ENCODE data around the gene CLDN7. TPM values are rescaled to one million over a fixed set of nuclear protein-coding genes. Genes with fewer than 3 reads are reported as not detected.
A peak's percentile ranks its signal among the peaks of the same experiment; 100 is the strongest.

Gene CLDN7
- total and polyA plus RNA-seq, 12 donors: 1.6 to 35.6 (median 6.8) TPM

DNA sequence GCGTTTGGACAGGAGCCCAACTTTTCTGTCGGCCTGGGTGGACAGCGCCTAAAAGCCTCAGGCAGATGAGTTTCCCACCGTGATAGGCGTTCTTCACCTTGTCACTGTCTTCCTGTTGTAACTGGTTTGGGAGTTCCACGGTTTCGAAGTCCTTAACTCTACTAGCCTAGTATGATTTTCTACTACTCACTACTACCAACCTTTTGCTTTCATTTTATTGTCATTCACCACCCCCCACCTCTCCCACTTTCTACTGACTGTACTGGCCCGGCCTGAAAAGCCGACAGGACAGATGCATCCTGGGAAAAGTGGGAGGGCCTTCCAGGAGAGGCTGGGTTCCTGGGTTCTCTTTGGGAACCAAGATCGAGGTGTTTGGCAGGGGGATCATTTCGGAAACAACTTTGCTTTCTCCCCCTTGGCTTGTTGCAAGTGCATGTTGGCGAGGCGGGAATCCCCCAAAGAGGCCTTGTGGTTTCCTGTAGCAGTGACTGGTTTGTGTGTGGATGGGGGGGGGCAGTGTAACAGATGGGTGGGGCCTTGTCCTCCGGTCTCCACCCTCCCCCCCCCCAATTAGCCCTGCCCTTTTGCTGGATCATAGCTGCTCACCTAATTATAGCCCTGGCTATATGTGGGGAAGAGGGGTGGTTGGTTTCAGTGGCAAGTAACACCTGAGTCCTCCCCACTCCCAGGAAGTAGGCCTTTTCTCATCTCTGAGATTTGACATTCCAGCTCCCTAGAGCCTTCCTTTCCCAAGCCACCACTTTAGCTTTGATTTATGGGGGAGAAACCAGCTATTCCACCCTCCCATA is 46.6 kb upstream of the CLDN7 start:
- WGBS, 4 donors: 0 to 1% (median 0%) methylated on average over 12 to 14 of the region's 14 CpGs

DNA sequence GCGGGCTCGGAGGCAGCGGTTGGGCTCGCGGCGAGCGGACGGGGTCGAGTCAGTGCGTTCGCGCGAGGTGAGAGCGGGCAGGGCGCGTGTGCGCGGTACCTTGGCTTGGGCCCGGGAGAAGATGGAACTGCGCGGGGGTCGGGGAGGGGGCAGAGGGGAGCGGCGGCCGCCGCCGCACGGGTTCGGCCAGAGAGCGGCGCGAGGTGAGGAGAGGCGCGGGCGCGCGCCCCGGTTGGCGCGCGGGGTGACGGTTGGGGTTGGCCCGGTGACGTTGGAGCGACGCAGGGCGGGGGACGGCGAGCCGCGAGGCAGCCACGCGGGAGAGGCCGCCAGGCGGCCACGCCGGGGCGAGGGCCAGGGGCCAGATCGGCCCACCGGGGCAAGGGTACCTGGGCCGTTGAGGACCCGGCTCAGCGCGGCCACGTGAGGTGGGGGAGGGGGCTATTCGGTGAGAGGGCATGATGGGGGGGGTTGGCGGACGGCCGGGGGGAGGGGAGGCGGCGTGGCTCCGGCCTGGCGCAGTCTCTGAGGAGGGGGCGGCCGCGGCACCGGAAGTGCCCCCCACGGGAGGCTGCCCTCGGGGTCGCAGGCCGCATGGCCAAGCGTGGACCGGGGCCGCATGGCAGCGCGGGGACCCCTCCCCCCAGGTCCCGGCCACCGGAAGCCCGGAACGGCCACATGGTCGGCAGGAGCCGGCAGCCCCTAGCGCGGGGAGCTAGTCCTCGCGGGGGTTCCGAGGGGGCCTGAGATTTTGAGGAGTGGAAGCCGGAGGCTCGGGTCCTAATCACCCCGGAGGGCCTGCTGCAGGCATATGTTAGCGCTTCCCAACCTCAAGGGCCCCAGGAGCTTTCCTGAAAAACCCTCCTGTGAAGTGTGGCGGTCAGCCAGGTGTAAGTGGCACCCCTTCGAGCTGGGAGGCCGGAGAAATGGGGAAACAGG is 45.7 kb upstream of the CLDN7 start:
- Histone ChIP-seq H3K4me3 (peak overlapping the region; percentile 78 to 98 (median 86)), H3K36me3 (replicated peaks in 1 of 2) (peaks cover 0 to 35% of the 10 kb centered on the region in 2 donors), H3K27ac (peak overlapping the region; percentile 97 to 100 (median 99)), H3K27me3 (no peaks in the 10 kb centered on the region), H3K9me3 (replicated peaks in 1 of 3) (no peaks in the 10 kb centered on the region), H3K4me1 (replicated peaks in 1 of 2) (peaks cover 9 to 39% of the 10 kb centered on the region in 2 donors)
- 0 to 1% (median 0%) methylated on average over 8 to 102 of the region's 104 CpGs for WGBS, 4 donors
- peak; percentile 56 to 76 (median 62) for DNase-seq
- no peak for TF ChIP-seq POLR2A (IDR thresholded peaks at IDR 0.05)
- TF ChIP-seq, protein P1, sequence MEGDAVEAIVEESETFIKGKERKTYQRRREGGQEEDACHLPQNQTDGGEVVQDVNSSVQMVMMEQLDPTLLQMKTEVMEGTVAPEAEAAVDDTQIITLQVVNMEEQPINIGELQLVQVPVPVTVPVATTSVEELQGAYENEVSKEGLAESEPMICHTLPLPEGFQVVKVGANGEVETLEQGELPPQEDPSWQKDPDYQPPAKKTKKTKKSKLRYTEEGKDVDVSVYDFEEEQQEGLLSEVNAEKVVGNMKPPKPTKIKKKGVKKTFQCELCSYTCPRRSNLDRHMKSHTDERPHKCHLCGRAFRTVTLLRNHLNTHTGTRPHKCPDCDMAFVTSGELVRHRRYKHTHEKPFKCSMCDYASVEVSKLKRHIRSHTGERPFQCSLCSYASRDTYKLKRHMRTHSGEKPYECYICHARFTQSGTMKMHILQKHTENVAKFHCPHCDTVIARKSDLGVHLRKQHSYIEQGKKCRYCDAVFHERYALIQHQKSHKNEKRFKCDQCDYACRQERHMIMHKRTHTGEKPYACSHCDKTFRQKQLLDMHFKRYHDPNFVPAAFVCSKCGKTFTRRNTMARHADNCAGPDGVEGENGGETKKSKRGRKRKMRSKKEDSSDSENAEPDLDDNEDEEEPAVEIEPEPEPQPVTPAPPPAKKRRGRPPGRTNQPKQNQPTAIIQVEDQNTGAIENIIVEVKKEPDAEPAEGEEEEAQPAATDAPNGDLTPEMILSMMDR (IDR thresholded peaks at IDR 0.05): peak in 2 of 6 experiments; percentile 16 to 36
- intact Hi-C loops (cut with DNase I): no loop called here

More for the DNA sequence above, 46.6 kb upstream of the CLDN7 start:
- intact Hi-C loops (cut with DNase I): no loop called here
- Histone ChIP-seq H3K36me3 (replicated peaks in 1 of 2) (peaks cover 0 to 44% of the 10 kb centered on the region in 2 donors), H3K9me3 (replicated peaks in 1 of 3) (no peaks in the 10 kb centered on the region), H3K4me1 (replicated peaks in 1 of 2) (peaks cover 16 to 47% of the 10 kb centered on the region in 2 donors), H3K4me3 (peak overlapping the region in 3 of 4 donors; percentile 83 to 98 (median 88)), H3K27me3 (no peaks in the 10 kb centered on the region), H3K27ac (peak overlapping the region; percentile 97 to 100 (median 99))
- peak; percentile 80 to 93 (median 90) for DNase-seq
- peak; percentile 11 to 77 for TF ChIP-seq POLR2A (IDR thresholded peaks at IDR 0.05)
- TF ChIP-seq, protein P1 (IDR thresholded peaks at IDR 0.05): no peak

DNA sequence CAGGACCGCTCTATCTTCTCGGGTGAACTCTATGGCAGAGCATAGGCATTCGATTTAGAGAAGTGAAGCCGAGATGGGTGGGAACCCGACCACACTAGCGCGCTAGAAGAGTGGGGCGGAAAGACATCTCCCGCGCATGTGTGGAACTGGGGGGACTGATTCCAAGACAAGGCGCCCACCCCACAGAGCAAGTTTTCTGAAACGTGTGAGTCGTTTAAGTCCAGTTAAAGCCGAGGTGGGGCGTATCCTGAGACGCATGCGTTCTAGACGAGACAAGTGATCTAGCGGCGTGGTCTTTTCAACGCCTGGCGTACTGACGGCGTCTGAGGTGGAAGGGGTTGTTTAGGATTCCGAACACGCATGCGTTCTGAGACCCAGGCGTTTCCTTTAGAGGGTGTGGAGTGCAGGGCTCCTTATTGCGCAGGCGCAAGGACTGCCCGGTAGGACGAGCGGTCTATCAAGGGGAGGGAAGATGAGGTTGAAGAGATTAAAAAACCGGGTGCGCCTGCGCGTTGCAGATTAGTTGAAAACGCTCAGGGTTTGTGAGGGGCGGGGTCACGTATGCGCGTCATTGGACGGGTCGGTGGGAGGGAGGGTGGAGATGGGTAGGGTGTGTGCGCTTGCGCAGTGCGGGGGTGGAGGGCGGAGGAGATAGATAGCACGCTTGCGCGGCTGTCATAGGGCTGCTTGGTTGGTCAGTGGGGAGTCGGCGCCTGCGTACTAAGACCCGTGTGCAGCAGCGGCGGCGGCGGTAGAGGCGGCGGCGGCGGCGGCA is 44.8 kb upstream of the CLDN7 start, which contains the start of gene EIF5A:
Gene EIF5A, plus strand, starts transcription at position 718 of the 775 bp plus-strand sequence. CDS start 2,008 bp downstream, outside the sequence.
- WGBS, 4 donors: 0% methylated on average over 35 to 64 of the region's 64 CpGs
- peak within 1 kb of the TSS; percentile 97 to 100 (median 99) for H3K27ac ChIP-seq
- H3K9me3 ChIP-seq (replicated peaks in 1 of 3): no peaks in the 10 kb centered on the region
- DNase-seq: peak; percentile 100
- peak; percentile 95 to 97 for TF ChIP-seq POLR2A (IDR thresholded peaks at IDR 0.05)
- TF ChIP-seq, protein P1 (IDR thresholded peaks at IDR 0.05): no peak
- peak within 1 kb of the TSS; percentile 78 to 98 (median 86) for H3K4me3 ChIP-seq
- peaks cover 0 to 27% of the 10 kb centered on the region in 2 donors for H3K36me3 ChIP-seq (replicated peaks in 1 of 2)
- H3K27me3 ChIP-seq: no peaks in the 10 kb centered on the region
- H3K4me1 ChIP-seq (replicated peaks in 1 of 2): peaks cover 9 to 30% of the 10 kb centered on the region in 2 donors
- intact Hi-C loops (cut with DNase I): no loop called here

All from adrenal gland (tissue), 12 donors.